Measurements from ENCODE around the gene CPEB3. TPM values are rescaled to one million over a fixed set of nuclear protein-coding genes. Genes with fewer than 3 reads are reported as not detected.

The CPEB3 gene
- total and polyA plus RNA-seq, 2 donors (not counting 3 experiments of a cell fraction or from before 2014, with no cell fraction given), result 0.80 to 2.2 TPM

GRCh38 chr10:92309272-92309671 lies 18.4 kb upstream of the CPEB3 start:
- Histone ChIP-seq H3K9ac (replicated peaks; ENCODE audit: extremely low read depth, insufficient read depth, low read length) (no peak overlapping the region), H3K4me2 (ENCODE audit: insufficient read depth, low read length) (no peak overlapping the region), H3K9me3 (replicated peaks; ENCODE audit: control insufficient read depth, insufficient read depth, low read length) (no peaks in the 10 kb centered on the region), H3K27ac (ENCODE audit: insufficient read depth, low read depth, low read length) (no peak overlapping the region), H2AFZ (ENCODE audit: low read depth, low read length) (no peak overlapping the region), H3K79me2 (ENCODE audit: control insufficient read depth, insufficient read depth, low read length) (peaks cover 63% of the 10 kb centered on the region), H3K36me3 (ENCODE audit: control insufficient read depth in 2 of 2, extremely low read depth in 1 of 2, insufficient read depth in 2 of 2, low read length in 2 of 2) (peaks cover 2 to 8% of the 10 kb centered on the region in 2 experiments), H3K4me3 (replicated peaks in 1 of 3; ENCODE audit: insufficient read depth in 1 of 3, low read depth in 1 of 3, low read length in 3 of 3) (no peak overlapping the region), H3K27me3 (ENCODE audit: control insufficient read depth in 2 of 2, insufficient read depth in 2 of 2, low read length in 2 of 2) (no peaks in the 10 kb centered on the region), H4K20me1 (replicated peaks; ENCODE audit: control insufficient read depth, extremely low read depth, insufficient read depth, low read length) (peaks cover 4% of the 10 kb centered on the region), H3K9me1 (replicated peaks; ENCODE audit: control insufficient read depth, extremely low read depth, insufficient read depth, low read length) (no peaks in the 10 kb centered on the region), H3K4me1 (ENCODE audit: control insufficient read depth, extremely low read depth, insufficient read depth, low read length) (no peaks in the 10 kb centered on the region)
- CTCF ChIA-PET, result interaction anchor here (1.1 kb wide), 1 partner anchor 18 kb away, joined by 3 read pairs; no protein-coding TSS in a partner anchor
- dilution Hi-C loops (cut with MboI; ENCODE audit: extremely low pct_ligation_motif_present, low sequenced_read_pairs), result no loop called here
- POLR2A ChIA-PET, result no interaction called here
- DNase-seq (ENCODE audit: low read depth, low spot score) (no peak), FAIRE-seq (no peak)
- no TSS peak for BruUV-seq (replicated peaks)
- intact Hi-C loops (cut with micrococcal nuclease), result no loop called here
- TF ChIP-seq GATA2 (IDR thresholded peaks at IDR 0.05; ENCODE audit: insufficient read depth, insufficient read length, low read depth, low read length), result no peak
- no peak for TF ChIP-seq MAX (IDR thresholded peaks at IDR 0.05; ENCODE audit: insufficient read depth, insufficient read length)
- no peak for TF ChIP-seq MYC (IDR thresholded peaks at IDR 0.05; ENCODE audit: low read depth, low read length)
- no peak for TF ChIP-seq FOS (IDR thresholded peaks at IDR 0.05; ENCODE audit: borderline replicate concordance, insufficient read depth, low read length)
- TF ChIP-seq POLR2AphosphoS5 (IDR thresholded peaks at IDR 0.05; ENCODE audit: insufficient read depth, low read depth, low read length), result no peak
- no peak for TF ChIP-seq POLR2A (IDR thresholded peaks at IDR 0.05; ENCODE audit: low read depth, low read length)
- no peak for TF ChIP-seq EZH2 (IDR thresholded peaks at IDR 0.05; ENCODE audit: borderline replicate concordance, low read depth, low read length, severe bottlenecking)
- no peak for TF ChIP-seq CTCF (IDR thresholded peaks at IDR 0.05; ENCODE audit: extremely low read depth in 1 of 2, insufficient read depth in 1 of 2, low read depth in 1 of 2, low read length in 2 of 2)
- no peak for TF ChIP-seq JUN (IDR thresholded peaks at IDR 0.05; ENCODE audit: borderline replicate concordance, insufficient read depth, insufficient read length, low read depth)

Measured in endothelial cell of umbilical vein (primary cell).